Heart right ventricle (tissue), 16 donors: Measurements from ENCODE around the gene KCNQ1. TPM values are rescaled to one million over a fixed set of nuclear protein-coding genes. Genes with fewer than 3 reads are reported as not detected.

ENCODE experiments used
- ATAC-seq, 8 donors: fragments of 200-7000 bp; cut with Tn5 transposase; one replicate each; pipeline ENCODE4 v1.9.1; 2020; ENCODE audit warnings: mild to moderate bottlenecking in 8 of 8, moderate library complexity in 8 of 8, moderate number of reproducible peaks in 1 of 8
- DNase-seq, 2 donors: peaks; one replicate each; pipeline ENCODE4 v3.0.0-alpha.2; 2020
- H3K27ac ChIP-seq, 10 donors: fragments of 200-600 bp; sonication (generic) in 2 of 10; one replicate each; pipeline versions ENCODE4 v1.5.0 to v1.8.0; 2020 to 2022; ENCODE audit warnings: mild to moderate bottlenecking in 3 of 10
- H3K27me3 ChIP-seq, 7 donors: fragments of 200-600 bp; one replicate each; pipeline ENCODE4 v1.8.0; 2021 to 2022; ENCODE audit warnings: mild to moderate bottlenecking in 2 of 7
- H3K36me3 ChIP-seq, 9 donors: fragments of 200-600 bp; sonication (generic) in 1 of 9; one replicate each; pipeline versions ENCODE4 v1.5.0 to v1.8.0; 2020 to 2022; ENCODE audit warnings: mild to moderate bottlenecking in 2 of 9
- H3K4me1 ChIP-seq, 9 donors: fragments of 200-600 bp; sonication (generic) in 1 of 9; one replicate each; pipeline versions ENCODE4 v1.5.0 to v1.8.0; 2020 to 2022; ENCODE audit warnings: mild to moderate bottlenecking in 4 of 9
- H3K4me3 ChIP-seq, 10 donors: fragments of 200-600 bp; sonication (generic) in 2 of 10; one replicate each; pipeline versions ENCODE4 v1.5.0 to v1.8.0; 2020 to 2022; ENCODE audit warnings: mild to moderate bottlenecking in 7 of 10, moderate library complexity in 2 of 10
- H3K9me3 ChIP-seq, 11 donors: fragments of 200-600 bp in 10 of 11; sonication (generic) in 2 of 11; one replicate each; pipeline versions ENCODE4 v1.5.0 to v1.8.0; 2013 to 2022; ENCODE audit warnings: mild to moderate bottlenecking in 2 of 11, control low read depth in 1 of 11, moderate library complexity in 1 of 11
- CTCF ChIP-seq, 9 donors: fragments of 200-600 bp; sonication (generic) in 2 of 9; IDR thresholded peaks; one replicate each; pipeline versions ENCODE4 v1.5.0 to v1.8.0; 2021 to 2022; ENCODE audit warnings: antibody characterized with exemption in 9 of 9, mild to moderate bottlenecking in 5 of 9, moderate library complexity in 1 of 9
- WGBS, 2 donors: extraction: QIAGEN DNeasy Blood & Tissue Kit; methylation state at CpG; one replicate each; pipeline ENCODE4 v1.1.7; 2013; ENCODE audit warnings: inconsistent platforms in 1 of 2; 5-methylcytosine and 5-hydroxymethylcytosine counted together
- intact Hi-C, 10 donors: fragments of 100-400 bp; cut with DNase I; formaldehyde crosslinking; loops; one replicate each; pipeline versions ENCODE4 v1.11.1 to v1.14.2; 2022
- polyA plus RNA-seq, 2 donors: library from polyadenylated mRNA; stranded (reverse); fragments of 200-250 nt; gene quantifications; one replicate each; pipeline ENCODE4 v1.2.3, GENCODE V29; 2013
- total RNA-seq, 10 donors: library from RNA; stranded (reverse); fragmentation: NEBNext Ultra II Directional in 3 of 10; extraction: Animal tissue kit (Norgen Biotek cat#: 25700) in 3 of 10; gene quantifications; one replicate each; pipeline versions ENCODE4 v1.2.1 to v1.2.4, GENCODE V29; 2021 to 2023
- donor health status: Arrhythmogenic right ventricular cardiomyopathy.
- donor health status: ischemic (EF 13 %, LVEDD 7.1; RV severe dilation, severe dysfunction).
- donor health status: healthy with polysubstance abuse.
- donor health status: DM: no; HTN: yes; CAD: no.
- donor health status: DM: no; HTN: no; CAD: no.
- donor health status: ischemic (EF 25% LVEDD 6.9; RV normal size, moderate dysfunction).
- donor health status: ischemic (EF 25% LVEDD 5.7; RV mildly dilated, moderate dysfunction).
- donor health status: healthy.
- donor health status: DM: yes; HTN: yes; CAD: no.
- donor health status: Ischemic cardiomyopathy.
- donor health status: ischemic (EF 35%, LVEDD 5.7; RV mildly dilated, moderate dysfunction).
- donor health status: nonischemic (EF 11% LVEDD 7.7; RV severe dilation, severe dysfunction).
- donor health status: DM: yes; HTN: yes; CAD: no.
- donor health status: PGD.
- donor health status: ischemic (EF 29% LVEDD 5.4; RV normal size, mild dysfunction).
- donor health status: nonischemic (EF 23%, LVEDD 6.1; RV moderate dilation, normal function).

KCNQ1 gene
- total and polyA plus RNA-seq, 12 donors = 19.9 to 48.2 (median 33.7) TPM

DNA sequence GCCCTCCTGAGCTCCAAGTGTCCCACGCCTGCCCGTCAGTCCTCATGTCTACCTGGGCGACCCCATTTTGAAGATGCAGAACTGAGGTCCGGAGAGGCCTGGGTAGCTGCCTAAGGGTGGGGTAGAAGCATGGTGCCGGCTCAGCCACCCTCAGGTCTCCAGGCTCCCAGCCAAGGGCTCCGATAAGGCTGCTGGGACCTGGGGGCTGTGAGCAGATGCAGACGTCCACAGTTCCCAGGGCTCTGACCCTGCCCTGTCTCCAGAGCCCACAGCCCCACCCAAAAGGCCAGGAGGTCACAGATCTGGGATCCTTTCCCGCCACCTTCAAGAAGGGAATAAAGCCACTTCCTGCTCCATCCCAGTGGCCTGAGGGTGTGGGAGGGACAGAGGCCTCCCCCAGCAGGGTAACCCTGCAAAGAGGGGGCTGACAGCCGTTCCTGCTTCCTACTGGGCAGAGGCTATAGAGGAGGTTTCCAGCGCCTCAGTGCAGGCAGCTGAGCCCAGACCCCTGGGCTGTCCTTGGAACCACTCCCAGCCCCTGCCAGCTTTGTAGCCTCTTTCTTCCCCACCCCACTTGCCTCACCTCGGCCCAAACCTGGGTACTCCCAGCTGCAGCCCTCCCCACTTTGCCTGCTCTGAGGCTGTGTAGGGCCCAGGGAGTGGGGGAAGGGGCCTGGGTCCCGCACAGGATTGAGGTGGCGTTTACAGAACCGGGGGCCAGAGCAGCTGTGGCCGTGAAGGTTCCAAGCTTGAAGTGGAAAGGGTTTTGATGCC is 355.3 kb downstream of the KCNQ1 start:
- Histone ChIP-seq H3K27me3 (no peaks in the 10 kb centered on the region), H3K4me1 (peaks cover 0 to 26% (median 14%) of the 10 kb centered on the region in 9 donors), H3K36me3 (no peaks in the 10 kb centered on the region), H3K4me3 (no peak overlapping the region), H3K27ac (no peak overlapping the region), H3K9me3 (no peaks in the 10 kb centered on the region)
- DNase-seq (peak in 1 of 2 donors; percentile 7), ATAC-seq (peak in 3 of 8 donors; percentile 20 to 36 (median 28))
- intact Hi-C loops = no loop called here
- WGBS, 2 donors = 61 to 64% methylated on average over 15 of the region's 15 CpGs
- no peak for TF ChIP-seq CTCF (IDR thresholded peaks at IDR 0.05)

- H3K36me3 ChIP-seq = no peaks in the 10 kb centered on the region
- WGBS, 2 donors = 94 to 95% methylated on average over 12 of the region's 12 CpGs
- H3K9me3 ChIP-seq = no peaks in the 10 kb centered on the region
- no peak overlapping the region for H3K4me3 ChIP-seq
- TF ChIP-seq CTCF (IDR thresholded peaks at IDR 0.05) = no peak
- intact Hi-C loops = no loop called here
- ATAC-seq (no peak), DNase-seq (peak in 1 of 2 donors; percentile 7)
- no peak overlapping the region for H3K27ac ChIP-seq
- peaks cover 0 to 34% (median 21%) of the 10 kb centered on the region in 9 donors for H3K4me1 ChIP-seq
- H3K27me3 ChIP-seq = no peaks in the 10 kb centered on the region
These were observed 356.1 kb downstream of the KCNQ1 start for GRCh38 chr11:2800655-2801531.

GRCh38 chr11:2801711-2802388 is 357.0 kb downstream of the KCNQ1 start:
- no peak for TF ChIP-seq CTCF (IDR thresholded peaks at IDR 0.05)
- WGBS, 2 donors = 91 to 93% methylated on average over 22 of the region's 22 CpGs
- no peaks in the 10 kb centered on the region for H3K9me3 ChIP-seq

More at GRCh38 chr11:2801711-2802388, 357.0 kb downstream of the KCNQ1 start:
- H3K4me3 ChIP-seq = no peak overlapping the region
- peak in 1 of 2 donors; percentile 8 for DNase-seq
- peaks cover under 1 to 43% (median 25%) of the 10 kb centered on the region in 9 donors for H3K4me1 ChIP-seq
- ATAC-seq = no peak
- H3K36me3 ChIP-seq = no peaks in the 10 kb centered on the region
- intact Hi-C loops = no loop called here
- H3K27me3 ChIP-seq = no peaks in the 10 kb centered on the region
- H3K27ac ChIP-seq = no peak overlapping the region
